Neuron (in vitro differentiated cells): ENCODE results near the gene PIP4P1.

ENCODE experiments used
- H2AFZ ChIP-seq: one replicate; pipeline ENCODE4 v1.6.1; 2013; ENCODE audit warnings: low read depth, mild to moderate bottlenecking, inconsistent platforms, low read length, moderate library complexity
- H3K27me3 ChIP-seq: one replicate; pipeline ENCODE4 v1.6.1; 2013; ENCODE audit warnings: low read length; ENCODE audit not compliant: insufficient read depth
- H3K36me3 ChIP-seq: one replicate; pipeline ENCODE4 v1.6.1; 2013; ENCODE audit warnings: low read length; ENCODE audit not compliant: insufficient read depth
- H3K4me1 ChIP-seq: one replicate; pipeline ENCODE4 v1.6.1; 2013; ENCODE audit warnings: low read length; ENCODE audit not compliant: insufficient read depth
- H3K4me3 ChIP-seq: 2 replicates; pipeline ENCODE4 v1.5.1; 2013; ENCODE audit warnings: mild to moderate bottlenecking, low read length, moderate library complexity
- H3K9me3 ChIP-seq: one replicate; pipeline ENCODE4 v1.6.1; 2013; ENCODE audit warnings: low read length

The PIP4P1 gene

GRCh38 chr14:20490563-20490962 is 29.3 kb upstream of the PIP4P1 start:
- Histone ChIP-seq H3K4me3 (no peak overlapping the region), H3K36me3 (no peaks in the 10 kb centered on the region), H3K27me3 (peaks cover 4% of the 10 kb centered on the region), H3K4me1 (peaks cover 2% of the 10 kb centered on the region), H3K9me3 (no peaks in the 10 kb centered on the region), H2AFZ (no peak overlapping the region)

DNA sequence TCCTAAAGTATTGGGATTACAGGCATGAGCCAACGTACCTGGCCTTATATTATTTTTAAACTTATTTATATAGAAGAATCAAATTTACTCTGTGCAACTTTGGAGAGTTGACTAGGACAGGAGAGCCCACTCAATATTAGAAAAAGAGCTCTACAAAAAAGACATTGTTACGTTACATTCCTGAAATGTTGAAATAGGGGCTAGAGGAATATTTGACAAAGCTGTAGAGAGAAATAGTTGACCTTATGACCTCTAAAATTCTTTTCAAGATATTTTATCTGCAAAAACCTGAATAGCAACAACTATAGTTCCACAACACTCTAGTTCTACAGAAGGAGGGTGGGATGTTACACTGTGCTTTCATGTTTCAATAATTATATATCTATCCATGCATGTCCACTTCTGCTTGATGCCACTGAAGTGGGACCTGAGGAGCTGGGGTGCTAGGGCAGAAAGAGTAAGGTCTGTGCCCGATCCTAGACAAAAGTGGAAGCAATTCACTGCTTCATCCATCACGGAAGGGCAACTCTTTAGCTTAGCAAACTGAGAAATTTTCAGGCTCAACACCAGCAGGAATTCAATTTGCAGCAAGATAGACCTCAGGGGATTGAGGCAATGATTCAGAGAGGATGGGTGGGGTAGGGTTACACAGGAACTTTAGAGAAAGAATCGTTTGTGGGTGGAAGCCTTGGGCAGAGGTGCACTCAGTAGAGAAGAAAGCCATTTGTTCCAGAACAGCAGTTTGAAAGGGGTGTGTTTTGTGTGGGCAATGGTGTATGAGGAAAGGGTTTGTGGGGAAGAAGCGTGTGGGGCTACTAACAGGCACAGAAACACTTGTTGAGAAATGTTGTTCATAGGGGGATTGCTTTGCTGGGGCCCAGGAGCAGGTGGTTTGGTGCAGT is 28.1 kb upstream of the PIP4P1 start:
- H3K4me3 ChIP-seq, result no peak overlapping the region

DNA sequence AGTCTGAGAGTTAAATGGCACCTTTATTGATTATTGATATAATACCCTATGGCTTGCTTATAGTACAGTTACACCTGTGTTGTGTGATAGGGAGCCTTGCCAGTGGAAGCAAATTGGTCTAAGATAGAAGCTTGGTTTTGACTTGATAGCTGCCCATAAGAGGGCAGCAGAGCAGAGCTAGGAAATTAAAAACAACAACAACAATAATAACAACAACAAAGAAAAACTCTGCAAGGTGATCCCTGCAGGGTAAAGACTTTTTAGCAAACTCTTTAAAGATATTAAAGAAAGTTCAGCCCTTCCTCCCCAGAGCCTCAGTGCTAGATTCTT is 26.1 kb upstream of the PIP4P1 start:
- Histone ChIP-seq H3K4me3 (no peak overlapping the region), H3K36me3 (no peaks in the 10 kb centered on the region), H3K9me3 (peaks cover 2% of the 10 kb centered on the region), H3K4me1 (peaks cover 2% of the 10 kb centered on the region), H3K27me3 (peaks cover 4% of the 10 kb centered on the region), H2AFZ (no peak overlapping the region)

More for the DNA sequence above, 28.1 kb upstream of the PIP4P1 start:
- peaks cover 4% of the 10 kb centered on the region for H3K27me3 ChIP-seq
- no peak overlapping the region for H2AFZ ChIP-seq
- H3K4me1 ChIP-seq, result peaks cover 2% of the 10 kb centered on the region
- no peaks in the 10 kb centered on the region for H3K36me3 ChIP-seq
- peaks cover 2% of the 10 kb centered on the region for H3K9me3 ChIP-seq

GRCh38 chr14:20486684-20487395 is 25.6 kb upstream of the PIP4P1 start:
- H3K36me3 ChIP-seq, result no peaks in the 10 kb centered on the region
- no peak overlapping the region for H2AFZ ChIP-seq
- no peak overlapping the region for H3K4me3 ChIP-seq
- H3K27me3 ChIP-seq, result peaks cover 4% of the 10 kb centered on the region
- H3K9me3 ChIP-seq, result peaks cover 2% of the 10 kb centered on the region
- H3K4me1 ChIP-seq, result peaks cover 2% of the 10 kb centered on the region

GRCh38 chr14:20485900-20486299 is 24.7 kb upstream of the PIP4P1 start:
- peaks cover 2% of the 10 kb centered on the region for H3K4me1 ChIP-seq
- H3K27me3 ChIP-seq, result peaks cover 4% of the 10 kb centered on the region
- H3K4me3 ChIP-seq, result no peak overlapping the region
- H3K9me3 ChIP-seq, result peaks cover 2% of the 10 kb centered on the region
- no peaks in the 10 kb centered on the region for H3K36me3 ChIP-seq
- no peak overlapping the region for H2AFZ ChIP-seq

- no peaks in the 10 kb centered on the region for H3K27me3 ChIP-seq
- H3K36me3 ChIP-seq, result peaks cover 3% of the 10 kb centered on the region
- no peak overlapping the region for H2AFZ ChIP-seq
- no peak overlapping the region for H3K4me3 ChIP-seq
- no peaks in the 10 kb centered on the region for H3K4me1 ChIP-seq
- peaks cover 2% of the 10 kb centered on the region for H3K9me3 ChIP-seq
These were observed 21.1 kb upstream of the PIP4P1 start for GRCh38 chr14:20482382-20482781.

DNA sequence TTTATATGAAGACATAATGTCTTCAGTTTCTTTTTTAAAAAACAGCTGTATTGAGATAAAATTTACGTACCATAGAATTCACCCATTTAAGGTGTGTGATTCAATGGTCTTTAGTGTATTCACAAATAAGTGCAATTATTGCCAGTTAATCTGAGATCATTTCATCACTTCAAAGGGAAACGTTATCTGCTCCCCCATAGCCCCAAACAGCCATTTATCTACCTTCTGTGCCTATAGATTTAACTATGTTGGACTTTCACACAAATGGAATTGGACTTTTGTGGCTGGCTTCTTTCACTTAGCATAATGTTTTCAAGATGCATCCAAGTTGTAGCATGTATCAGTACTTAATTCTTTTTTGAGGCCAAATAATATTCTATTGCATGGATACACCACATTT is 17.7 kb upstream of the PIP4P1 start:
- H3K4me3 ChIP-seq, result no peak overlapping the region
- peaks cover 29% of the 10 kb centered on the region for H3K36me3 ChIP-seq

GRCh38 chr14:20477211-20477876 is 16.1 kb upstream of the PIP4P1 start:
- H3K27me3 ChIP-seq, result no peaks in the 10 kb centered on the region
- peaks cover 33% of the 10 kb centered on the region for H3K36me3 ChIP-seq
- H3K4me3 ChIP-seq, result no peak overlapping the region

More for the DNA sequence above, 17.7 kb upstream of the PIP4P1 start:
- Histone ChIP-seq H2AFZ (no peak overlapping the region), H3K9me3 (no peaks in the 10 kb centered on the region), H3K27me3 (no peaks in the 10 kb centered on the region), H3K4me1 (no peaks in the 10 kb centered on the region)

GRCh38 chr14:20476776-20477175 is 15.5 kb upstream of the PIP4P1 start:
- Histone ChIP-seq H3K36me3 (peaks cover 33% of the 10 kb centered on the region), H3K4me1 (no peaks in the 10 kb centered on the region), H2AFZ (no peak overlapping the region), H3K4me3 (no peak overlapping the region), H3K27me3 (no peaks in the 10 kb centered on the region), H3K9me3 (no peaks in the 10 kb centered on the region)

More at GRCh38 chr14:20477211-20477876, 16.1 kb upstream of the PIP4P1 start:
- no peaks in the 10 kb centered on the region for H3K9me3 ChIP-seq
- no peaks in the 10 kb centered on the region for H3K4me1 ChIP-seq
- H2AFZ ChIP-seq, result no peak overlapping the region

DNA sequence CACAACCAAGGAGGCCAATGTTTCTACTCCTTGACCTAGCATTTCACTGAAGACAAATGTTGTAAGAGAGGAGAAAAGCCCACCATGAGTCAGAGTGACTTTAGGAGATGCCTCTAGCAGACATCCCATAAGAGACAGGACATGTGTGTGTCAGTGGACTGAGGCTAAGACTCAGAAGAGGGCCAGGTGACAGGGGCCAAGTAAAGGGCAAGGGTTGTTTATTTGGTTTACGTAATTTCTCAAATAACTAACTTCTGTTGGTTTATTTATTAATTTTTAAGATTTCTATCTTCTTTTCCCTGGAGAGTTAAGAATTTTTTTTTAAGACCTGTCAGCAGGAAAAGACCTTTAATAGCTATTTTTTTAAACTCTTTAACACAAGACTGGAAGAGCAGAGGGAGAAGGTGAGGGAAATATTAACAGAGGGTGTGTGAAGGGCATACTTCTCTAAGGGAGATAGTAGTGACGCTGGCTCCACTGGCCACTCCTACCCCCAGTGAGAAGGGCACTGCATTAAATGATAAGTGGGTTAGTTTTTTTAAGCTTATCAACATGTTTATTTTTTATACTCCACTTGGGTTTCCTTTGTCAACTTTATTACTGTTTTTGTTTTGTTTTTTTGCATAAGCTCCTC is 11.4 kb upstream of the PIP4P1 start:
- H3K4me3 ChIP-seq, result no peak overlapping the region
- peaks cover 32% of the 10 kb centered on the region for H3K36me3 ChIP-seq
- H3K9me3 ChIP-seq, result no peaks in the 10 kb centered on the region
- no peak overlapping the region for H2AFZ ChIP-seq
- H3K4me1 ChIP-seq, result peaks cover 13% of the 10 kb centered on the region
- no peaks in the 10 kb centered on the region for H3K27me3 ChIP-seq

- Histone ChIP-seq H3K9me3 (no peaks in the 10 kb centered on the region), H2AFZ (peak overlapping the region; percentile 57), H3K27me3 (peaks cover 4% of the 10 kb centered on the region), H3K4me1 (peaks cover 13% of the 10 kb centered on the region), H3K36me3 (peaks cover 17% of the 10 kb centered on the region), H3K4me3 (peak overlapping the region; percentile 60)
These were observed 9.3 kb upstream of the PIP4P1 start for GRCh38 chr14:20470603-20470901.

- H3K27me3 ChIP-seq, result peaks cover 4% of the 10 kb centered on the region
These were observed 8.8 kb upstream of the PIP4P1 start for GRCh38 chr14:20469890-20470602.

More at GRCh38 chr14:20469890-20470602, 8.8 kb upstream of the PIP4P1 start:
- peak overlapping the region; percentile 57 for H2AFZ ChIP-seq
- peaks cover 13% of the 10 kb centered on the region for H3K4me1 ChIP-seq
- H3K4me3 ChIP-seq, result peak overlapping the region; percentile 60
- H3K9me3 ChIP-seq, result no peaks in the 10 kb centered on the region
- peaks cover 12% of the 10 kb centered on the region for H3K36me3 ChIP-seq
